HPDE6-E6E7 (cell line): ENCODE measurements around the gene LGR6.
"Not testable (repeated sequence)": the region's sequence is repeated elsewhere in the genome, so short reads cannot be mapped to it uniquely, and the experiment has no call there.

ENCODE experiments used
- DNase-seq: peaks from one replicate; pipeline ENCODE4 v3.0.0; 2011; ENCODE audit warnings: missing footprints; ENCODE audit errors: extremely low spot score

LGR6 gene

DNA sequence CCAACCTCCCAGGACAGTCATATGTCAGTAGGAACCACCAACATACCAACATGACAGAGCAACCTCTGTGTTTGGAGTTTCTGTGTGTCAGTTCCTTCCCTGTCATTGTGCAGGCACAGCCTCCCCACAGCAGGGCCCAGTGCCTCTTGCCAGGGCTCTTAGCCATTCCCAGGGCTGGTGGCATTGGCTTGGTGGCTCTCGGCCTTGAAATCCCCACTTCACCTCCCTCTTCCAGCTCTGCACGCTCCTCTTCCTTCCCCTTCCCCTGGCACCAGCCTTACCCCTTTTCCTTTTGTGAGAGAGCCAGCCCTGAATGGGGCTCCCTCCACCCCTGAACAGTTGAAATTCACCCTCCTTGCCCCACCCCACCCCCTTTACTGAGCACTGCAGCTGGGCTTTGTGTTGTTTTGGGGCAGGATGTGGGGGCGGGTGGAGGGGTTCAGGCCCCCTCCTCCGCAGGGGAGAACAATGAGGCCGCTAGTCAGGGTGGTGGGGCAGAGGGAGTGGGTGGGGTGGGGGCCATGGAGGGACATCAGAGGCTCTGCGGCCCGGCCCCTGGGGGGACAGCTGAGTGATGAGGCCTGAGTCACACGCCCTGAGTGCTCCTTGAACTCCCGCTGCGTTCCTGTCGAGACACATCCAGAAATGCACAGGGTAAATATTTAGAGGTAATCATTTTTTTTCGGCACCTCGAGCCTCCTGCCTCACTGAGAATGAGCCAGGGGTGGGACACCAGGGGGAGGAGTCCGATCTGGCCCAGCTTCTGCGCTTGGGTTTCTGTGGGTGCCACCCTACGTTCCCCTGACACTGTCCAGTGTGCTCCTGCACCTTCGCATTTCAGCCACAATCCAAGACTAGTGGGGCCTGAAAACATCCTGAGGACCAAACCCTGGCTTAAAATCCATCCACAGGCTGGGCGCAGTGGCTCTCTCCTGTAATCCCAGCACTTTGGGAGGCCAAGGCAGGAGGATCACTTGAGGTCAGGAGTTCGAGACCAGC lies 28.6 kb downstream of the LGR6 start:
- DNase-seq: peak; percentile 86

DNA sequence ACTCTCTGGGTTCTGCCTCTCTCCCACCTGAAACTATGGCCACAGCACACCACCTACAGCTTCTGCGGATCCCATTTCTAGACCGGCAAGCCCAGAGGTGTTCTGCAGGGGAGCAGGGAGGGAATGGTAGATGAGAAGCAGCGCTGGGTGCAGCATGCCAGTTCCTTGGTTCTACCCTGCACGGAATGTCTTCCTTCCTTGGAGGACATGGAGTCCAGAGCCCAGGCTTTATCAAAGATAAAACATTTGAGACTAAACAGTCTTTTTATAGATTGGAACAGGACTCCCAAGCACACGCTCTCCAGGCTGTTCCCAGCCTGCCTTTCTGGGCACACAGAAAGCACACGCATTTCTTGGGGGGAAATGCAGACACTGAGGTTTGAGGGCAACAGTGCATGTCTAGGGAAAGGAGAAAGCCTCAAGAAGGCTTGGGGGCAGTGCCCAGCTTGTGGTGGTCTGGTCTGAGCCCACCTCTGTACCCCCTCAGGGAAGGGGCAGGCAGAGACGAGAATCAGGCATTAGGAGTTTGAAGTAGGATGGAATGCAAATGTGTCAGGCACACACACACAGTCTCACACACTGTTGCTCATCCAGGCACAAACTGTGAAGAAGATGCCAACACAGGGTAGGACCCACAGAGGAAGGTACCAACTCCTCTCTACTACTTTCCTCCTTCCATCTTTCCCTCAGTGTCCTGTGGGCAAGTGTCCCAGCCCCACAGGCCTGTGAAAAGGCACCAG lies 29.7 kb downstream of the LGR6 start:
- no peak for DNase-seq

DNA sequence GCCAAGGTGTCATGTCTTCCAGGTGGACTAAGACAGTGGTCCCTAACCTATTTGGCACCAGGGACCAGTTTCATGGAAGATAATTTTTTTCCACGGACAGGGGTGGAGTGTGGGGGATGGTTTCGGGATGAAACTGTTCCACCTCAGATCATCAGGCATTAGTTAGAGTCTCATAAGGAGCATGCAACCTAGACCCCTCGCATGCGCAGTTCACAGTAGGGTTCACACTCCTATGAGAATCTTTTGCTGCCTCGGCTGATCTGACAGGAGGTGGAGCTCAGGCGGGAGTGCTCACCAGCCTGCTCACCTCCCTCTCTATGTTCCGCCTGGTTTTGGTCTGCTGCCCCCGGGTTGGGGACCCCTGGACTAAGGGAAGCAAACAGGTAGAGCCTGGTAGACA lies 30.9 kb downstream of the LGR6 start:
- DNase-seq: no peak

DNA sequence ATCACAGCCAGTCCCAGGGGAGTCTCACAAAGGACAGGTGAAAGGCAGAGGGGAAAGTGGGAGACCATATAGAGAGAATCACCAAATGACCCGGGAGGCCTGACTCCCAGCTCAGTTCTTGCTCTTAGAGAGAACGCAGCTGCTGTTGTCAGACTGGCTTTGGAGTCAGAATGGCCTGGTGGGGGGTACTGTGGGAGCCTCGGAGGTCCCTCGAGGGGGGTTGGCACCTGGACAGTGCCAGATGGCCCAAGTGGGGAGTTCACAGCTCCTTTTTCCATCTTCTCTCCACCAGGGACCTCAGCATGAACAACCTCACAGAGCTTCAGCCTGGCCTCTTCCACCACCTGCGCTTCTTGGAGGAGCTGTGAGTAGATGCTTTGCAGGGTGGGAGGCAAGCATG lies 31.5 kb downstream of the LGR6 start:
- DNase-seq: no peak

- no peak for DNase-seq
Measured at GRCh38 chr1:202227053-202227672, 33.6 kb downstream of the LGR6 start.

GRCh38 chr1:202227997-202228401 lies 34.4 kb downstream of the LGR6 start:
- no peak for DNase-seq

DNA sequence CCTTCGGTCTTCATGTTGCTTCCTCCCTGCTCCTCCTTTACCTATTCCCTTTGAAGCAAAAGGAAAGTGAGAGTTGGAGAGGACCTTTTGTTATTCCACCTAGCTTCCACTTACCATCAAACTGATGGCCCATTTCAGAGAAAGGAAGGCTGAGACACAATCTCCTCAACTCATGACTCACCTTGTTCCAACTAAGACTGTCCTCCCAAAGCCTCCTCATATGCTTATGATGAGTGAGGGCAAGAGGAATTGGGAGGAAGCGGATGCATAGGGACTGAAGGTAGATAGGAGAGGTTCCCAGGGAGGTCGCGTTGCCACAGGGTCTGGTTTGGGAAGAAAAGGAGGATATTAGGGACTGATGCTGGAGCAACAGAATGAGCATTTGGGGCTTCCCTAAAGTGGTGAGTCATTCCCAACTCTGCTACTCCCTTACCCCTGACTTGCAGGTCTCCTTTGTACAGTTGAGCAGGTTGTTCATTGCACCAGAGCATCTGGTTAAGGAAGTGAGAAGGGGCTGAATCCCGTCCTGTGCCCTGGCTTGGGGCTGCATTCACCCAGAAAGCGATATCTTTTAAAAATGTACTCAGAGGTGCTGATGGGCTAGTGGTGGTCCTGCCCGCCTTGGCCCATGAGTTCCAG lies 35.0 kb downstream of the LGR6 start:
- no peak for DNase-seq

GRCh38 chr1:202229376-202229775 lies 35.8 kb downstream of the LGR6 start:
- peak; percentile 52 for DNase-seq

DNA sequence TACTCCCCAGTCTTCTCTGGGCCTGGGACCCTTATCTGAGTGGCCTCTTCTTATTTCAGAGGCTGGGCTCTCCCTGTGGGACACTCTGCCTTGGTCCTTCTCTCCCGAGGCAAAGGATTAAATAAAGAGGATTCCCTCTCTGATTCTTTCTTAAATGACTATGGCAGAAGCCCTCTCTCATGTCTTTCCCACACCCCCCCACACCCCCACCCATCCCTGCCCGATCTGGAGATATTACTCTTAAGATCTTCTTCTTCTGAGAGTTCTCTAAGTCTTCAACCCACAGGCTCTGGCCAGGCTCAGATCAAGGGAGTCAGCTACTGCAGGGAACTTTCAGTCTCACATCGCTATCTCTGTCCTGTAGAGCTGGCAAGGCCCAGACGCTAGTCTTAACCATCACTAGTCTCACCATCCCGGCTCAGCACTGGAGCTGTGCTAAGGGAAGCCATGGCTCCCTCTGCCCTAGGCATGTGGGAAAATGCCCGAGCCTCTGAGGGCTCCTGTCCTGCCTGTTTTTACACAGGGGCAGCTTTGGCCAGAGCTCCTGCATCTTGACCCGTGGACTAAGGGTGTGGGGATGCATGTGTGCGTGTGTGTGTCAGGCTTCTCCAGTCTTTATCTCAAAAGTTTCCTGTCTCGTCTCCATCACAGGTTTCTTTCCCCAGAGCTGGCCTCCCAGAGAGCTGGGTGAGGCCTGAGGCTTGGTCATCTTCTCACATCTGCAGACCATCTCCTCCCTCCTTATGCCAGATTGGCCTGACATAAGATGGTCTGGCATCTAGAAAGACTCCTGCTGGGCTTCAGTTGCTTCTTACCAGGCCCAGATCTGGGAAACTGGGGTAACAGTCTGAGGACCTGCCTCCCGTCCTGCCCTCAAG lies 36.7 kb downstream of the LGR6 start:
- DNase-seq: no peak

- no peak for DNase-seq
Measured at GRCh38 chr1:202230939-202231645, 37.5 kb downstream of the LGR6 start.

DNA sequence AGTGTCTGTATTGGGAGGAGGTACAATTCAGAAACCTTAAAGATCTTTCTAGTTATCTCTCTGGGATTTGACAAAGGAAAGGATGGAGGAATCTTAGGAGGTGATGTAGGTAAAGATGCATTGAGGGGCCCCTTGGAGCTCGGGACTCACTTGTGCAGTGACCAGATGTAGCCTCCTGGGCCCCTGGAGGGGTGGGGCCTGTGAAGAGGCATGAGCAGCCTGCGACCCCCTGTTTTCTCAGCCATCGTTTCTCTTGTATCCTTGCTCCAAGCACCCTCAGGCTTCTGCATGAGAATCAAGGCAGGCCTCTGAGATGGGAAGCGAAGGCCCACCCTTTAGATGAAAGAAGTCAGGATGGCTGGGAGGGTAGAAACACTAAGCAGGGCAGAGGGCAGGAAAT lies 39.6 kb downstream of the LGR6 start:
- DNase-seq: no peak

- no peak for DNase-seq
Measured at GRCh38 chr1:202233804-202234203, 40.2 kb downstream of the LGR6 start.

- no peak for DNase-seq
Measured at GRCh38 chr1:202234331-202235002, 40.9 kb downstream of the LGR6 start.

DNA sequence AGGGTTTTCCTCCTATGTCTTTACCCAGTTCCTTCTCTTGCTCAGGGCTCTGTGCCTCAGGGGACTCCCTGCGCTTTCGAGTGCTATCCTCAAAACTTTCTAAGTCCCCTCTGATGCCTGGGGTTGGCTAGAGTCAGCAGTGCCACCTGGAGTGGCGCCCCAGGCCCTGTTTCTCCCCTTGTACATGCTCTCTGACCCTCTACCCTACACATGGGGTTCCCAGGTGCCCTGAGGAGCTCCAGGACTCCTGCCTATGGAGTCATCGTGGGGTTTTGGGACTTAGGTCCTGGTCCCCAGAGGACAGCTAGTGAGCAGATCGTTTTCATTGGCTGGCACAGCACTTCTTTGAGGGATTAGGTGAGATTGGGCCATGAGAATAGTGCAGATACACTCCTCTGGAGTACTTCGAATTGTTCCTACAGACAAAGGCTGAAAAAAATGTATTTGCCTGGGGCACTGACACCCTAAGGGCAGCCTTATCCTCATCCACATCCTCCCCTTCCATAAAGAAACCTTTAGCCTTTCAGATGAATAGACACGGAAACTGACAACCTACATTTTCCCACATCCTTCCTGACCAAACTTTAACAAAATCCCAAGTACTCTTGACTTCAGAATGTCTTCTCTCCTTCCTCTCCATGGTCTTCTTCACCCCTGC lies 41.5 kb downstream of the LGR6 start:
- no peak for DNase-seq

- DNase-seq: peak; percentile 98
Measured at GRCh38 chr1:202235856-202236837, 42.5 kb downstream of the LGR6 start.

DNA sequence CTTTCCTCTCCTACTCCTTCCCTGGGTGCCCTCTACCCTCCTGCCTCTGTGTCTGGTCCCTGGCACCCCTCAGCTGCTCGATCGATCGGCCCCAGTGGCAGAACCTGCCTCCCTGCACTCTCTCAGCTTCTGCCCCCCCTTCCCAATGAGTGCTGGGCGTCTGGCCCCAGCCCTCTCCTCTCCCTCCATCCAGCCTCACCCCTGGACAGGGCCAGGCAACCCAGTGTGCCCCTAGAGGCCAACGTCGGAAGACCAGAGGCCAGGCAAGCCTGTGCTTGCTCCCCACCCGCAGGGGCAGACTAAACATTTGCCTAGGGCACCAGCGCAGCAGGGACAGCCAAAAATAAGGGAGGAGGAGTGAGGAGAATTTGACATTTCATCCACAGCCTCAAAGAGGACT lies 43.5 kb downstream of the LGR6 start:
- DNase-seq: peak; percentile 62

DNA sequence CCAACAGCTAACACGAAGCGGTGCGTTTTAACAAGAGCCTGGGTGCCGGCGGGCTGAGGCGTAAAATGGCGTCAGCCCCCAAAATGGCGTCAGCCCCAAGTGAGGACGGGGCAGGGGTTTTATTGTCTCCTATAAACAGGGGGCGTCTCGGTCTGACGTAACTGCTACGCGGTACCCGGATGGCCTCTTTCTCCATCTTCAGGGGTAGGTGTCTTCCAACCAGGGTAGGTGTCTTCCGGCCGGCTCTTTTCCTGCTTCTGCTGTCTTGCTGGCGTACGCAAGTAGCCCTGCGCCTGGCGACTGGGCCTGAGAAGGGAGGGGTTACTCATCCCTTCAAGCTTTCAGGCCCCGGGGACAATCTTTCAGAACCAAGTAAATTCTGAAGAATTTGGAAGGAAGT lies 45.3 kb downstream of the LGR6 start:
- no peak for DNase-seq

DNA sequence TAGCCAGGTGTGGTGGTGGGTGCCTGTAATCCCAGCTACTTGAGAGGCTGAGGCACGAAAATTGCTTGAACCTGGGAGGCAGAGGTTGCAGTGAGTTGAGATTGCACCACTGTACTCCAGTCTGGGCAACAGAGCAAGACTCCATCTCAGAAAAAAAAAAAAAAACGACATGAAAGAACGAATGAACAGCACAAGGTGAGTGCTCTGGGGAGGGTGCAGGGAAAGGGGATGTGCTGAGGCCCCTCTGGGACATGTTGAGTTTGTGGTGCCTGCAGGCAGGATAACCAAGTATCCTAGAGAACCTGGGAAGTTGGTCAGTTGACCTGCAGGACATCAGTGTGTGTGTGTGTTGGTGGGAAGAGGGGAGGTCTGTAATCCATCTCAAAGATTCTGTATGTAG lies 46.6 kb downstream of the LGR6 start:
- DNase-seq: not testable (repeated sequence)
